GM18868 (cell line): ENCODE measurements around the gene CHAD.

Experiments used
- ATAC-seq: cut with Tn5 transposase; IDR thresholded peaks from one replicate; pipeline ENCODE4 v1.9.1; 2021; ENCODE audit warnings: mild to moderate bottlenecking, moderate library complexity; ENCODE audit not compliant: unreplicated experiment

Gene CHAD, protein sequence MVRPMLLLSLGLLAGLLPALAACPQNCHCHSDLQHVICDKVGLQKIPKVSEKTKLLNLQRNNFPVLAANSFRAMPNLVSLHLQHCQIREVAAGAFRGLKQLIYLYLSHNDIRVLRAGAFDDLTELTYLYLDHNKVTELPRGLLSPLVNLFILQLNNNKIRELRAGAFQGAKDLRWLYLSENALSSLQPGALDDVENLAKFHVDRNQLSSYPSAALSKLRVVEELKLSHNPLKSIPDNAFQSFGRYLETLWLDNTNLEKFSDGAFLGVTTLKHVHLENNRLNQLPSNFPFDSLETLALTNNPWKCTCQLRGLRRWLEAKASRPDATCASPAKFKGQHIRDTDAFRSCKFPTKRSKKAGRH

DNA sequence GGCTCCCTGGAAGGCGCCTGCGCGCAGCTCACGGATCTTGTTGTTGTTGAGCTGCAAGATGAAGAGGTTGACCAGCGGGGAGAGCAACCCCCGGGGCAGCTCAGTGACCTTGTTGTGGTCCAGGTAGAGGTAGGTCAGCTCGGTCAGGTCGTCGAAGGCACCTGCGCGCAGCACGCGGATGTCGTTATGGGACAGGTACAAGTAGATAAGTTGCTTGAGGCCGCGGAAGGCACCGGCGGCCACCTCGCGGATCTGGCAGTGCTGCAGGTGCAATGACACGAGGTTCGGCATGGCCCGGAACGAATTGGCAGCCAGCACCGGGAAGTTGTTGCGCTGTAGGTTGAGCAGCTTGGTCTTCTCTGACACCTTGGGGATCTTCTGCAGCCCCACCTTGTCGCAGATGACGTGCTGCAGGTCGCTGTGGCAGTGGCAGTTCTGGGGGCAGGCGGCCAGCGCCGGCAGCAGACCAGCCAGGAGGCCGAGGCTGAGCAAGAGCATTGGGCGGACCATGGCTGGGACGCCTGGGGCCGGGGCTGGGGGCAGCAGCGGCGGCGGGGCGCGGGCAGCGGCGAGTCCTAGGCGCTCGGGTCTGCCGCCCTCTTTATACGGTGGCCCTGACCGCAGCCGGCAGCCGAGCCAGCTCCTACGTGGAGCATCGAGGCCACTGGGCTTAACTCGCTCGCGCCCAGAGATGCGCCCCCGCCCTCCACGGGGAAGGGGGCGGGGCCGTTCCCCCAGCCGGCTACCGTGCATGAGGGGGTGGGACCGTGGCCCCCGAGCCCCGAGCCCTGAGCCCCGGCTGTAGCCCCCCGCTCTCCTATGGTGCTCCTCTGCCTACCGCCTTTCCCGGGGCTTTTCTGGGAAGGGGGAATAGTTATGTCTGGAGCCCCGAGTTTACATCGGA lies at the start of gene CHAD:
Gene CHAD (minus strand): TSS at position 577 of the 904 bp plus-strand sequence. CDS start 67 bp downstream, at position 510.
- no peak for ATAC-seq

DNA sequence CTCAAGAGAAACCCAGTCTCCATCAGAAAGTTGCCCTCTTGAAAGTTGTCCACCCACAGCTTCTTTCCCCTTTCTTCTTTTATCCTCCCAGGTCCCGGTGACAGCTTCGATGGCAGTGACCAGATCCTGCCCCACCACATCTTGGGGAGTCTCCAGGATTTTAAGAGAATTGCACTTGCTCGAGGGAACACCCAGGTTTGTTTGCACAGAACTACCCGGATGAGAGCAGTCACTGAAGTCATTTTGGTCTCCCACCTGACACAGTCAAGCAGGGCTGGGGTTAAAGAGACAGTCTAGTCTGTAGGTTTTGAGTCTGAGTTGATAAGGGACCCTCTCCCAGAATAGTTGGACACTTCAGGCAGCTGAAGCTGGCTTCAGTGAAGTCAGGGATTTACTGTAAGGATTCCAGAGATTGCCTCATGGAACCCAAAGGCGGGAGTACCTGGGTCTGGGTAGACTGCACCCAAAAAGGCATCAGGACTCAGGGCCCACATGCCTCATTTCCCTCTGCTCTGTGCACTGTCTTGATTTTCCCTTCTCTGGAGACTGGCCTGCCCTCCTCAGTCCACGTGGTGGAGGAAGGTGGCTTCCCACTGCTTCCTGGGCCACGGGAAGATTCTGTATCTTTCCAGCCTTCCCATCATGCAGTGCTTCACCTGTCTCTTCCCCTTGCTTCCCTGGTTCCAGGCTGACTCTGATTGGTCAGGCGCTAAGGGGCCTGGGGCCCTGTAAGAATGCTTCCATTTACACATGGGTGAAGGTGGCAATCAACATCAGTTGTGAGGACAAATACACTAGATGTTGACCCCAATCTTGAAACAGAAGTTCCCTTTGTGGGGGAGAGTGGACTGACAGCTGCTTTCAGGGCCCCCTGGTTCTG lies 49.1 kb upstream of the CHAD start:
- no peak for ATAC-seq

DNA sequence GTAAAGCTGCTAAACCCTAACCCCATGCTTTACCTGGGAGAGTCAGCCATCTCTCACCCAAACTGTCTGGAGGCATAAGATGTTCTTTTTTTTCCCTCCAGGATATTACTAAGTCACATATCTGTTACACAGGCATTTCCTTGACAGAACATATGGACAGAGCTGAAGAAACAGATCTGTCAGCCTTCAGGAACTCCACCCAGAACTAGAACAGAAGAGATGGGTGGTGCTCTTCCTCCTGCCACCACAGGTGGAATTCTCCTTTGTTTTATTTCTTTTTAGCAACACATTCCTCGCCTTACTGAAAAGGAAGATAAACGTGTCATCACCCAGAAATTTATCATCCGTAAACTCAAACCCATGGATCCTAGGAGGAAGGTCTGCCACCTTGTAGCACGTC lies 48.3 kb upstream of the CHAD start:
- no peak for ATAC-seq

DNA sequence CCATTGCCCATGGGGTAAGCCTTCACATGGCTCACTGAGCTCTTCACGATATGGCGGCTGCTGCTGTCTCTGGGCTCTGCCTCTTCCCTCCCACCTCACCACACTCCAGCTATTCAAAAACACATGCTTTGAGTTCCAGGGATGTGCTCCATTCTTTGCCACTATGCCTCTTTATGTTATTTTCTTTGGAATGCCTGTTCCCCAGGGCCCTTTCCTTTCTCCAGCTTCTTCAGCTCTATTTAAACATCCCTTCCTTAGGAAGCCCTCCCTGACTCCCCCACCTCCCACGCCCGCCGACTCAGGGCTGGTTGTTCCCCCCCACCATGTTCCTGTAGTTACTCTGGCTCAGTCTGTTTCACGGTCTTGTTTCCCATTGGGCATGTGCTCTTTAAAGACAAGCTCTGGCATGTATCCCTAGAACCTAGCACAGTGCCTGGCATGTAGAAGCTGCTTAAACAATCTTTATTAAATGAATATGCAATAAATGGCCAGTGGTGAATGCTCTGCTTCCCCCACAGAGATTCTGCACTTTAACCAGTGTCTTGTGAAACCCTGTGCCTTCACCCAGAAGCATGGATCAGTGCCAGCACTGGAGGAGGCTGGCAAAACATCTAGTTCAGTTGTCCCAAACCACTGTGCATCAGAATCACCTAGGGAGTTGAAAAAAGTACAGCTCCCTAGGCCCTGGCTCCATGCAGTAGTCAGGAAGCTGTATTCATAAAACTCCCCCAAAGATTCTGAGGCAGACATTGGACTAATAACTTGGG lies 46.4 kb upstream of the CHAD start:
- no peak for ATAC-seq

DNA sequence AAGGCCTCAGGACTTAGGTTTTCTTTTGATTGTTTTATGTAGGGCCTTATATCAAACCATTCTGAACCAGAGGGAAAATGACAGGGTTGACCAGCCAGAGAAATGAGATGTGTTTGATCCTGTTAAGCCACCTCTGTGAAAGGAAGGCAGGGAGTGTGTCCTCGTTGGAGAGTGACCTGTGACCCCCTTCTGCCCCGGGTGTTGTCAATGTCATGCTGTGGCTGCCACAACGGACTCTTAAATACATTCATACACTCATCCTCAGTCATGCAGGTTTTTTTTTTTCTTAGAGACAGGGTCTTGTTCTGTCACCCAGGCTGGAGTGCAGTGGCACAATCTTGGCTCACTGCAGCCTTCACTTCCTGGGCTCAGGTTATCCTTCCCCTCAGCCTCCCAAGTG lies 45.7 kb upstream of the CHAD start:
- ATAC-seq: no peak

DNA sequence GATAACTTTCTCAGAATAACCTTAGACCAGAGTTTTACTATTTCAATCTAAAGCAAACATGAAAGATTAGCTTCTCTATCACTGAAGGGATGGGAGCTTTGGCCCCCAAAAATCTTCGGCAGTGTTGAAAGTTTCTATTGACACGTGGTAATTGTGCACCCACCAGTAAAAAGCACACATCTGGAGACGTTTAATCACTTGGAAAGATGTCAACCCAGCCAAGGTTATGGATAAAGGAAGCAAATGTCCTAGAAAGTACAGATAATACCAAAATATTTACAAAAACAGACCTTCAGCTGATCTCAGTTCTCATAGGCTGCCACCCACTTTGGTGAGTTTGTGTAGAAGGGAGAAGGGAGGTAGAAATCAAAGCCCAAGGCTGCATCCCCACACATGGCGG lies 44.8 kb upstream of the CHAD start:
- ATAC-seq: no peak

DNA sequence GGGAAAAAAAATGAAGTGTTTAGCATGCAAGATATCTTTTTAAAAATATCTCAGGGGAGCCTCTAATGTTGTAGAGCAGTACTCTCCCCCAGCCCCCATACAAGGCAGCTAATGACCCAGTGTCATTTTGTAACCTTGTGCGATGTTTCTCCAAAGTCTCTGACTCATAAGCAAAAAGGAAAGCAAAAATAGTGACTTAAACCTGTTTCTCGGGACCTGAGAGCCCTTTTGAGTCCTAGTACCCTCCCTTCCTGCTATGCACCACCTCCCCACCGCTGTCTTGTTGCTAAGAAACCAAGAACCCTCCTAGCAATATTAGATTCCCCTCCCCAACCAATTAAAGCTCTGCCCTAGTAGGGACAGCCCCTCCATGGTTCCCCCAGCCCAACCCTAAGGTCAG lies 42.4 kb upstream of the CHAD start:
- peak; percentile 89 for ATAC-seq

DNA sequence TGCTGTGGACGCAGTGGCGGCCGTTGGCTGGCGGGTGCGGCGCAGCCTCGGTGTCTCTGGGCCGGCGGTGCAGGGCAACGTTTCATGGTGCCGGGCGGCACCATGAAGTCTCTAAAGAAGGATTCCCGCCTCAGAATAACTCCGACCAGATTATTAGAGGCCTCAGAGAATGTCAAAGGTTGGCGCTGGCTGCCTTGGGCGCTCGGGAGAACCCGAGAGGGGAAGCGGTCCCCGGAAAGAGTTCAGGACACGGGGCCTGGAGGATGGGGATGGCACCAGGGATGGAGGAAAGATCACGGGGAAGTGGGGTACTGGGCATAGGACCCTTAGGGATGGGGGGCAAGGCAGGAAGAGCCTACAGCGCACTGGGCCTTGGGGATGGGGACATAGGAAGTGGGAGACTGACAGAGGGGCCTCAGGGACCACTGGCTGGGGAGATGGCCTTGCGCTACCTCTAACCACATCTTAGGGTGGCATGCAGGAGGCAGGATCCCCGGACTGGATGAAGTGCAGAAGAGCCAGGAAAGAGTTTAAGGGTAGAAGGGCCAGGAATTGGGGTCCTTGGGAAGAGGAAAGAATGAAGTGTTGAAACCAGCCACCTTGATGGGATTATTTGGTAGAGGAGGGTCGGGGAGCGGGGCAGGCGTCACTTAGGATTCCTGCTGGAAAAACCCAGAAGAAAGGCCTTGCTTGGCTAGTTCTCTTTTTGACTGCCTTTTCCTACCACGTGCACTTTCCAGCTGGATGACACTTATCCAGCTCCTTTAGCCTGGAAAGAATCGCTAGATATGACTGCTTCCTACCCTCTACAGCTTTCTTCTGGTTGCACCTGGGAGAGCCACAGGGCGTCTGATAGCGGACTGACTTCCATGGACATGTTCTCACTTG lies 40.1 kb upstream of the CHAD start:
- no peak for ATAC-seq

DNA sequence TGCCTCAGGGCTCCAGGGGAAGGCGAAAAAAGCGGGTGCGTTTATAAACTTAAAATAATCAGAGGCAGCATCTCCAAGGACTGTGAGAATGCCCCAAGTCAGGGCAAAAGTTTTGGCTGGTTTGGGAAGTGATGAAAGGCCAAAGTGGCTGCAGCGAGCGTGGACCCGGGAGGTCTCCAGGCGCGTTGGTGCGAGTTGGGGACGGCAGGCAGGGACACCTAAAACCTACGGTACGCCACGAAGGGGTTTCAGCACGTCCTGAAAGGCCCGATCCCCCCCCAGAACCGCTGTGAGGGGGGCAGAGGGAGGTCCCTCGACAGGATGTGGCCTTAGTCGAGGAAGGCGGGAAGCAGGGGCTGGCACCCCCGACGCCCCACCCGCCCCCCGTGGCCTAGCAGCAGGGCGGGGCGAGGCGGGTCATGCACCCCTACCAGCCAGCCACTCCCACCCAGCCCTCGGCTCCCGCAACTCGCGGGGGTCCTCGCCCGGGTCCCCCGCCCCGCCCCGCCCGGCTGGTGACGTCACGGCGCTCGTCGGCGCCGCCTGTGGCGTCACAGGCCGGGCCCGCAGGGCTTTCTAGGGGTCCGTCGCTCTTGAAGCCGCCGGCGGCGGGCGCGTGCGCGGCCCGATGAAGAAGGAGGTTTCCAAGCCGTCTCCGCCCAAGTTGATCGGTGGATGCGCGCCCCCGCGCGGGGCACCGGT lies 39.3 kb upstream of the CHAD start, which contains the start of gene MYCBPAP:
Gene MYCBPAP (plus strand): TSS at position 569 of the 702 bp plus-strand sequence. CDS start 236 bp downstream, outside the sequence.
- ATAC-seq: peak; percentile 31

DNA sequence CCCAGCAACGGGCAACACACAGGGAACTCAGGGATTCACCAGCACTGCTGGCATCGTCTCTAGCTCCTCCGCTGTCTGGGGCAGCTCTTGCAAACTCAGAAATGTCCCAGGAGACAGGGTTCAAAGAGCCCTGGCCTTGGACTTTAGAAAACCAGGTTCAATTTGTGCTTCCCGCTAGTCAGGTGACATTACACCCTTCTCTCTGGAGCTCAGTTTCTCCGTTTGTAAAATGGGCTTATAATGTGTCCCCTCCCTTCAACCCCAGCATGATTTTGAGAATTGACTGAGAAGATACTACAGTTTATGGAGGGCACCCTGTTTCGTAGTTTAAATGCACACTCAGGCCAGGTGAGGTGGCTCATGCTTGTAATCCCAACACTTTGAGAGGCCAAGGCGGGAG lies 37.6 kb upstream of the CHAD start:
- no peak for ATAC-seq

DNA sequence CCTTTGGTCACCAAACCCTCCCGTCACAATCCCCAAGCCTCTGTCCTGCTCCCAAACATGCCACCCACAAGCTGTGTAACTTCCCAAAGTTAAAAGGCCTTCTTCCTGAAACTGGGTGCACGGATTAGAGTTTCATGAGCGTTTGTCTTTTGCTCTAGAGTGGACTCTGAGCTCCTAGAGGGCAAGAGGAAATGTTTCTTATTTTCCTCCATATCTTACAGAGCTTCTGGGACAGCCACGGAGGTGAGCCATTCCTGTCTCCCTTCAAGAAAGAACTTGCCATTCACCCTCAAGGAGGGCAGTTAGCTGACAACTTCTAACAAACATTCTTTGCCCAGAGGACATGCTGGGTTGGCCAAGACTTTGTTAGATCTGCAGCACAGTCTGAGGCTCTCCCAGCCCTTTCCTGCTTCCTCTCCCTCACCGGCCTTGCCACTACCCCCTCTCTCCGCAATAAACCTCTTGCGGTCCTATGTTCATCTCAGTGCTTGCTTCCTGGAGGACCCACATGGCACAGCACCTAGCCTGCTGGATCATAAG lies 37.0 kb upstream of the CHAD start:
- no peak for ATAC-seq

DNA sequence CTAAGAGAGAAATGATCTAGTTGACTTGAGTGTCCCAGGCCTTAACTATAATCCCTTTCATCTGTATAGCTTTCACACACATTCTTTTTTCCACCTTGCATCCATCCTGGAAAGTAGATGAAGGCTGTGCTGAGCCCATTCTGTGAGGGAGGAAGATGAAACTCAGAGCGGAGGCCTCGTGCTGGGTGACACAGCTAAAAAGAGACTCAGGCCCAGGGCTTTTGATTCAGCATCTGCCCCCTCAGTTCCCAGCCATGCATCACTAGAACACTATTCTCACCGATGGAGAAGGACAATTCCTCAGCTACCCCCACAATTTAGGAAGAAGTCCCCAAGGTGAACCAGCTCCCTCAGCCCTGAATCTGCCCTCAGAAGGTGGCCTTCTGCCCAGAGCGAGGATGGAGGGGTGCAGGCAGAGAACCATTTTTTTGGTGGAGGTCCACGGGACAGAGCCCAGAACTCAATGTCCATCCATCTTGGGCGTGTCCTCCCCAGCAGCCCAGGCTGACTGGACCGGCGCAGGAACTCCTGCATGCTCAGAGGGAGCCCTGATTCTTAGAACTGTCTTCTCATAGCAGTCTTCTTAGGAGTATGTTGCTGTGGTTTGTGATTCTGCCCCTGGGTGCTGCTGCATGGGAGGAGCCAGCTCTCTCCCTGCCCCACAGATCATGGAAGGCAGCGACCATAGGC lies 33.8 kb upstream of the CHAD start:
- ATAC-seq: no peak

DNA sequence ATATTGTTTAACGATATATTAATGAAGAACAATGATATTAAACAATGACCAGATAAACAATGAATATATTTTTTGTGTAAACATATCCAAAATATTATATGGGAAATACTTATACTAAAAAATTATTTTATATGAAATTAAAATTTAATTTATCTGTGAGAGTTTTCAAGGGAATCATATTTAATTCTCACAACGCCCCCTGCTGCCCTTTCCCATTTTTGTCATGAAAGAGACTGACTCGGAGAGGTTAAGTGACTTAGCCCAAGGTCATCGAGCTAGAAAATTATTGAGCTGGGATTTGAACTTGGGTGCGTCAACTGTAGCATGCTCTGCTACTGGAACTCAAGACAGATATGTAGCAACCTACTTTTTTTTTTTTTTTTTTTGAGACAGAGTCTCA lies 32.4 kb upstream of the CHAD start:
- ATAC-seq: no peak

DNA sequence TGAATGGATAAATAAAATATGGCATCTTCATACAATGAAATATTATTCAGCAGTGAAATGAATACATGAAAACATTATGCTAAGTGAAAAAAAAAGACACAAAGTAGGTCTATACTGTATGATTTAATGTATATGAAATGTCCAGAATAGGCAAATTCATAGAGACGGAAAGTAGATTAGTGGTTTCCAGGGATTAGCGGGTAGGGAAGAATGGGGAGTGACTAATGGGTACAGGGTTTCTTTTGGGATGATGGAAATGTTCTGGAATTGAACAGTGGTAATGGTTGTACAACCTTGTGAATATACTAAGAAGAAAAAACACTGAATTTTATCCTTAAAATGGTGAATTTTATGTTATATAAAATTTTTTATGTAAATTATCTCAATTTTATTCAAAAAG lies 31.0 kb upstream of the CHAD start:
- ATAC-seq: no peak

DNA sequence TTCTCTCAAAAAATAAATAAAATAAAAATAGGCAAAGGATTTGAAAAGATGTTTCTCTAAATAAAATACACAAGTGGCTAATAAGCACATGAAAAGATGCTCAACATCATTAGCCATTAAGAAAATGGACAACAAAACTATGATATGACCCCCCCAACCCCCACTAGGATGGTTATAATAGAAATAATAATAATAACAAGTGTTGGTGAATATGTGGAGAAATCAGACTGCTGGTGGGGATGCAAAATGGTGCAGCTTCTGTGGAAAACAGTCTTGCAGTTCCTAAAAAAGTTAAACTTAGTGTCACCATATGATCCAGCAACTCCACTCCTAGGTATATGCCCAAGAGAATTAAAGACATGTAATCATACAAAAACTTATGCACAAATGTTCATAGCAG lies 30.6 kb upstream of the CHAD start:
- ATAC-seq: no peak

DNA sequence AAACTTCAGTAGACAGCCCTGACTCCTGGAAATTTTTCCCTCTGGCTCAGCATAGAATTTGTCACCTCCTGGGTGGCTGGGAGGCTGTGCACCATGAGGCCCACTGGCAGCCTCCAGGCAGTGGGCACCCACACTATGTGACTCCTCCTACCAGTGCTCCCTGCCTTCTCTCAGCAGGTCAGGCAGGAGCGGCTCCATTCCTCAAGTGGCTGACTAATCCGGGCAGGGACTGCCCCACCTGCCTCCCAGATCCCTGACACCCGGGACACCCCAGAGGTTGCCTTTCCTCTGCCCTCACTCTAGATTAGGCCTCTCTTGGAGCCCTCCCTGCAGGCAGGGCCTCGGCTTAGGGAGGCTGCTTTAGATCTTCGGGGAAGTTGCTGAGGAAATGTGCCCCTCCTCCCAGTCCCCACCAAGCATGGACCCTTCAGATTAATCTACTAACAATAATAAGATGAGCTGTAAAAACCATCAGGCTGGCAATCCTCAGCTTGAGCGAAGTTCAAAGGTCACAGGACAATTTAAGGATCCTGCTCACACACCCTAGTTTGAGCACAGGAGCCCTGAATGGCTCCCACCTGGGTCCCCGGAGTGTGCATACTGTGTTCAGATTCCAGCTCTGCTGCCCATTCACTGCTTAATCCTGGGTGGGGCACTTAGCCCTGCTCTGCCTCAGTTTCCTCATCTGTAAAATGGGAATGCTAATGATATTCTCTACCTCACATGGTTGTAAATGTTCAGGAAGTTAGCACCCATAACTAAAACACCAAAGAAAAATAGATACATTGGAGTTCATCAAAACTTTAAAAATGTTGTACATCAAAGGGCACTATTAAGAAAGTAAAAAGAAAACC lies 29.6 kb upstream of the CHAD start:
- ATAC-seq: no peak

DNA sequence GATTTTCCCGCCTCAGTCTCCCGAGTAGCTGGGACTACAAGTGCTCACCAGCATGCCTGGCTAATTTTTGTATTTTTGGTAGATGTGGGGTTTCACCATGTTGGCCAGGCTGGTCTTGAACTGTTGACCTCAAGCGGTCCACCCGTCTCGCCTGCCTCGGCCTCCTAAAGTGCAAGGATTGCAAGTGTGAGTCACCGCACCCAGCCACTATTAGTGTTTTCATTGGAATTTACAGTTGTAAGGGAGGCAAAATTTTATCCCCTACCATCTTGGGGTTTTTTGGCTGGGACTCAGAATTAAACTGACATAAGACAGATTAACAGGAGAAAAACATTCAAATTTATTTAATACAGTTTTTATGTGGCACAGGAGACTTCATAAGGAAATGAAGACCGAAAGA lies 27.2 kb upstream of the CHAD start:
- ATAC-seq: no peak
